A549 (cell line): ENCODE results near the gene PALM3. TPM values are rescaled to one million over a fixed set of nuclear protein-coding genes. Genes with fewer than 3 reads are reported as not detected.

Source experiments
- ATAC-seq, 2 experiments: fragments of 200-7000 bp in 1 of 2; fragments of >200 bp in 1 of 2; cut with Nextera tagmentation in 1 of 2; cut with Tn5 transposase in 1 of 2; 3 replicates each; pipeline versions ENCODE4 v1.8.0 to v1.9.1; 2018 to 2020; ENCODE audit warnings: mild to moderate bottlenecking in 1 of 2, moderate library complexity in 1 of 2
- CTCF ChIA-PET: fragments of 300-600 bp; sonication (Branson Sonifier 250); formaldehyde crosslinking; extraction: SDS; loops from one replicate; lab custom pipeline; 2021; ENCODE audit warnings: antibody characterized with exemption, inconsistent platforms; lab: Yijun Ruan, JAX
- POLR2A ChIA-PET: fragments of 350-600 bp; formaldehyde crosslinking; extraction: SDS; loops from one replicate; lab custom pipeline; 2021; ENCODE audit warnings: antibody characterized with exemption, inconsistent platforms; lab: Yijun Ruan, JAX
- DNase-seq, 2 experiments: peaks; one replicate each; pipeline versions ENCODE4 v3.0.0 to v3.0.0-alpha.2; 2011 to 2016; ENCODE audit warnings: low read depth in 1 of 2, low spot score in 1 of 2
- FAIRE-seq: peaks from 2 replicates; lab custom pipeline; 2011; peaks lifted over from hg19 to GRCh38; lab: Jason Lieb, UNC
- H3K27ac ChIP-seq, 2 experiments: fragments of >200 bp; sonication (Bioruptor Twin); formaldehyde crosslinking; 3 replicates each; pipeline ENCODE4 v1.5.1; 2016 to 2017
- H3K4me1 ChIP-seq: fragments of >200 bp; sonication (Bioruptor Twin); formaldehyde crosslinking; 3 replicates; pipeline ENCODE4 v1.6.1; 2016
- H3K4me2 ChIP-seq: fragments of >200 bp; sonication (Bioruptor Twin); formaldehyde crosslinking; 3 replicates; pipeline ENCODE4 v1.6.1; 2016
- H3K4me3 ChIP-seq: fragments of >200 bp; sonication (Bioruptor Twin); formaldehyde crosslinking; 3 replicates; pipeline ENCODE4 v1.5.1; 2016
- H3K9me3 ChIP-seq: fragments of >200 bp; sonication (Bioruptor Twin); formaldehyde crosslinking; 3 replicates; pipeline ENCODE4 v1.6.1; 2016
- BCL3 ChIP-seq: fragments of >200 bp; sonication (Bioruptor Twin); formaldehyde crosslinking; IDR thresholded peaks from 3 replicates; pipeline ENCODE4 v1.6.1; 2016
- BHLHE40 ChIP-seq: IDR thresholded peaks from 2 replicates; pipeline ENCODE4 v1.6.1; 2012; ENCODE audit warnings: low read depth, low read length, inconsistent platforms
- CHD4 ChIP-seq: fragments of 200-600 bp; sonication (generic); IDR thresholded peaks from 2 replicates; pipeline ENCODE4 v1.6.1; 2016; ENCODE audit warnings: antibody characterized with exemption, mild to moderate bottlenecking, borderline replicate concordance
- CTCF ChIP-seq: fragments of >200 bp; sonication (Bioruptor Twin); formaldehyde crosslinking; IDR thresholded peaks from 3 replicates; pipeline ENCODE4 v1.5.1; 2016
- ELK1 ChIP-seq: fragments of 150-350 bp; IDR thresholded peaks from 2 replicates; pipeline ENCODE4 v1.6.1; 2014; ENCODE audit warnings: low read depth, mild to moderate bottlenecking, low read length
- FOSL2 ChIP-seq, 2 experiments: fragments of 450-650 bp in 1 of 2; fragments of >200 bp in 1 of 2; sonication (Bioruptor Twin) in 1 of 2; formaldehyde crosslinking; IDR thresholded peaks; 2 replicates each; pipeline versions ENCODE4 v1.5.0 to v1.6.1; 2016 to 2020; ENCODE audit warnings: mild to moderate bottlenecking in 1 of 2, moderate library complexity in 1 of 2
- FOXS1 ChIP-seq: fragments of 250-450 bp; sonication (Bioruptor Pico); IDR thresholded peaks from 2 replicates; pipeline ENCODE4 v1.5.0; 2020; ENCODE audit warnings: mild to moderate bottlenecking, moderate library complexity
- HDAC2 ChIP-seq: fragments of 200-600 bp; sonication (generic); IDR thresholded peaks from 2 replicates; pipeline ENCODE4 v1.6.1; 2016
- HES2 ChIP-seq: fragments of >200 bp; sonication (Bioruptor Twin); formaldehyde crosslinking; IDR thresholded peaks from 2 replicates; pipeline ENCODE4 v1.6.1; 2016
- HEYL ChIP-seq: fragments of 250-450 bp; sonication (Bioruptor Pico); IDR thresholded peaks from 2 replicates; pipeline ENCODE4 v1.8.0; 2021; ENCODE audit warnings: mild to moderate bottlenecking, moderate library complexity
- HOXB13 ChIP-seq: fragments of 250-450 bp; sonication (Bioruptor Pico); IDR thresholded peaks from 2 replicates; pipeline ENCODE4 v1.5.0; 2020; ENCODE audit warnings: low read depth, mild to moderate bottlenecking, moderate library complexity
- HOXB5 ChIP-seq: fragments of 250-450 bp; sonication (Bioruptor Pico); IDR thresholded peaks from 2 replicates; pipeline ENCODE4 v1.5.0; 2020; ENCODE audit warnings: mild to moderate bottlenecking, moderate library complexity
- JUN ChIP-seq, 2 experiments: fragments of >200 bp; sonication (Bioruptor Twin); formaldehyde crosslinking; IDR thresholded peaks; 2 replicates in 1 of 2; 3 replicates in 1 of 2; pipeline ENCODE4 v1.6.1; 2016 to 2017
- KDM1A ChIP-seq: fragments of 200-600 bp; sonication (generic); IDR thresholded peaks from 2 replicates; pipeline ENCODE4 v1.6.1; 2016; ENCODE audit warnings: low read depth, mild to moderate bottlenecking
- MAX ChIP-seq: IDR thresholded peaks from 2 replicates; pipeline ENCODE4 v1.6.1; 2012
- MAZ ChIP-seq: fragments of 150-350 bp; IDR thresholded peaks from 2 replicates; pipeline ENCODE4 v1.6.1; 2014; ENCODE audit warnings: antibody characterized with exemption, low read depth, low read length, borderline replicate concordance
- PHF8 ChIP-seq: fragments of 200-600 bp; sonication (generic); IDR thresholded peaks from 2 replicates; pipeline ENCODE4 v1.6.1; 2016; ENCODE audit warnings: low read depth, mild to moderate bottlenecking, antibody characterized with exemption, moderate library complexity, borderline replicate concordance
- RARB ChIP-seq: fragments of 250-450 bp; sonication (Bioruptor Pico); IDR thresholded peaks from 2 replicates; pipeline ENCODE4 v1.8.0; 2021; ENCODE audit warnings: mild to moderate bottlenecking, moderate library complexity
- RCOR1 ChIP-seq: fragments of 150-350 bp; IDR thresholded peaks from 2 replicates; pipeline ENCODE4 v1.6.1; 2014; ENCODE audit warnings: antibody characterized with exemption, low read length, low read depth
- REST ChIP-seq: fragments of 200-600 bp; sonication (generic); IDR thresholded peaks from 2 replicates; pipeline ENCODE4 v1.6.1; 2016; ENCODE audit warnings: antibody characterized with exemption, mild to moderate bottlenecking, moderate library complexity
- RNF2 ChIP-seq: fragments of 200-600 bp; sonication (generic); IDR thresholded peaks from 2 replicates; pipeline ENCODE4 v1.6.1; 2016; ENCODE audit warnings: low read depth, mild to moderate bottlenecking, antibody characterized with exemption, moderate library complexity, borderline replicate concordance
- ZFP36 ChIP-seq: fragments of 450-650 bp; IDR thresholded peaks from 2 replicates; pipeline ENCODE4 v1.6.1; 2014; ENCODE audit warnings: borderline replicate concordance; ENCODE audit not compliant: partially characterized antibody
- ZNF302 ChIP-seq: fragments of 250-450 bp; sonication (Bioruptor Pico); IDR thresholded peaks from 2 replicates; pipeline ENCODE4 v1.9.0; 2021; ENCODE audit warnings: inconsistent platforms, mild to moderate bottlenecking, moderate library complexity
- WGBS: methylation state at CpG from one replicate; pipeline ENCODE4 v1.1.6; 2017; ENCODE audit errors: missing lambda C conversion rate; 5-methylcytosine and 5-hydroxymethylcytosine counted together
- polyA plus RNA-seq, 4 experiments: library from polyadenylated mRNA; depleted of rRNA in 3 of 4; stranded (reverse); fragments of >200 nt; fragmentation: RNase III in 1 of 4; extraction: RNeasy Plus Mini Kit Qiagen cat#74134 plus additional on column Dnase treatment in 1 of 4; gene quantifications; 2 replicates in 3 of 4; 3 replicates in 1 of 4; pipeline ENCODE4 v1.2.3, GENCODE V29; 2011 to 2017

The PALM3 gene
- polyA plus RNA-seq, 2 of the 4 experiments (the other 2 are of a cell fraction): 0.96 to 12.1 TPM

GRCh38 chr19:14006085-14006765 lies 55.7 kb downstream of the PALM3 start, which contains the start of gene RFX1 (continued):
- TF ChIP-seq HEYL (CRISPR knock-in tag) (no peak), FOXS1 (CRISPR knock-in tag) (no peak), HOXB13 (CRISPR knock-in tag) (no peak), BCL3 (no peak), REST (no peak; the same call in 1 of the 2 replicates), RNF2 (no peak), RARB (CRISPR knock-in tag) (no peak), MAZ (0 out of 2 replicates have a peak, but pooled peaks have one; percentile 36), JUN (IDR thresholded peaks at IDR 0.05) (0 out of 5 replicates have a peak, but pooled peaks of 1 of the 2 experiments have one; percentile 1)

GRCh38 chr19:14005349-14006084 lies 56.4 kb downstream of the PALM3 start:
- ATAC-seq: peak; percentile 62 to 67
- H3K27ac ChIP-seq: peak overlapping the region; percentile 91 to 100
- DNase-seq: peak; percentile 33 to 87
- no peaks in the 10 kb centered on the region for H3K9me3 ChIP-seq
- H3K4me3 ChIP-seq: peak overlapping the region; percentile 74
- no peak for FAIRE-seq
- H3K4me2 ChIP-seq: peak overlapping the region; percentile 50
- peaks cover 14% of the 10 kb centered on the region; the same call in 1 of the 3 replicates for H3K4me1 ChIP-seq
- WGBS: 32% methylated on average over 11 of the region's 50 CpGs
- ChIA-PET CTCF (interaction anchor here (0.5 kb wide), 1 partner anchor 692 kb away, joined by 3 read pairs; no protein-coding TSS in a partner anchor), POLR2A (interaction anchor here (1.1 to 1.8 kb wide), 2 partner anchors 26 to 67 kb away, joined by 3 to 6 read pairs; partner anchors contain the start of genes IL27RA and MISP3)
- peak; percentile 98 for TF ChIP-seq RCOR1
- no peak for TF ChIP-seq HOXB13 (CRISPR knock-in tag)
- TF ChIP-seq BHLHE40: no peak
- TF ChIP-seq HOXB5 (CRISPR knock-in tag): no peak
- peak; percentile 100 for TF ChIP-seq KDM1A
- TF ChIP-seq ELK1: no peak
- TF ChIP-seq PHF8: 0 out of 2 replicates have a peak, but pooled peaks have one; percentile 39
- no peak for TF ChIP-seq HES2
- TF ChIP-seq CHD4: peak; percentile 99
- TF ChIP-seq MAX: 0 out of 2 replicates have a peak, but pooled peaks have one; percentile 15
- TF ChIP-seq ZFP36: no peak
- TF ChIP-seq HDAC2: peak; percentile 98
- 0 out of 5 replicates have a peak, but pooled peaks have one; percentile 9 to 32 for TF ChIP-seq JUN (IDR thresholded peaks at IDR 0.05)
- no peak for TF ChIP-seq ZNF302 (CRISPR knock-in tag)
- no peak for TF ChIP-seq FOSL2 (IDR thresholded peaks at IDR 0.05)
- TF ChIP-seq FOSL2 (CRISPR knock-in tag; IDR thresholded peaks at IDR 0.05): no peak
- TF ChIP-seq CTCF: no peak
- TF ChIP-seq, all 56 proteins: peak for 7
